ENCODE measurements around the gene MTIF3.

Gene MTIF3

DNA sequence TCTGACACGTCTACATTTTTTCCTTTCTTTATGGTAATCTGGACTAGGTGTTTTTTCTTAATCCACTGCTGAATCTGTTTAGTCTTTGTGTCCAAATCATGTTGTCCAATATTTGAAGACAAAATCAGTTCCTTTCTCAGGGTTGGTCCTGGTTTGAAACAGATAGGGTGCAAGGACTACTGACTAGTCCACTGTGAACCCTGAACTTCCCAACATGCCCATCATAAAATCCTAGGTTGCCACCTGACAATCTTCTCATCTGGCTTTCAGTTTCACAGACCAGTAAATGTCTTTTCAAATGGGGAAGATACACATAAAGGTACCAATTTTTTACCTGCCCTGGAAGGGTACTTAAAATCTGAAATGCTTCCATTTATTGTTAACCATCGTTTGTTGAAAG lies 13.2 kb downstream of the MTIF3 start:
- POLR2A ChIA-PET: no interaction called here
- no peak for DNase-seq (ENCODE audit: low read depth, low spot score)
- no peak for TF ChIP-seq CTCF (IDR thresholded peaks at IDR 0.05; ENCODE audit: insufficient read depth, low read length, missing control alignments)
- H3K4me3 ChIP-seq (ENCODE audit: low read depth, low read length): no peak overlapping the region
- CTCF ChIA-PET: interaction anchor here (2.6 kb wide), 1 partner anchor 11 kb away, joined by 9 read pairs; no protein-coding TSS in a partner anchor

GRCh38 chr13:27432611-27433210 lies 17.7 kb downstream of the MTIF3 start:
- CTCF ChIA-PET: interaction anchor here (0.6 to 0.9 kb wide), 3 partner anchors 71 to 816 kb away, joined by 3 to 4 read pairs (median 3); no protein-coding TSS in a partner anchor
- POLR2A ChIA-PET: no interaction called here
- no peak for DNase-seq (ENCODE audit: low read depth, low spot score)
- H3K4me3 ChIP-seq (ENCODE audit: low read depth, low read length): no peak overlapping the region
- no peak for TF ChIP-seq CTCF (IDR thresholded peaks at IDR 0.05; ENCODE audit: insufficient read depth, low read length, missing control alignments)

- no peak overlapping the region for H3K4me3 ChIP-seq (ENCODE audit: low read depth, low read length)
- CTCF ChIA-PET: interaction anchor here (0.6 to 1.0 kb wide), 3 partner anchors 8 to 447 kb away, joined by 3 read pairs; no protein-coding TSS in a partner anchor
- DNase-seq (ENCODE audit: low read depth, low spot score): no peak
- no peak for TF ChIP-seq CTCF (IDR thresholded peaks at IDR 0.05; ENCODE audit: insufficient read depth, low read length, missing control alignments)
- POLR2A ChIA-PET: no interaction called here
Observed at GRCh38 chr13:27432180-27432579, 18.2 kb downstream of the MTIF3 start.

- no peak for TF ChIP-seq CTCF (IDR thresholded peaks at IDR 0.05; ENCODE audit: insufficient read depth, low read length, missing control alignments)
- no peak for DNase-seq (ENCODE audit: low read depth, low spot score)
- no peak overlapping the region for H3K4me3 ChIP-seq (ENCODE audit: low read depth, low read length)
- ChIA-PET POLR2A (no interaction called here), CTCF (interaction anchor here (2.1 to 4.7 kb wide), 2 partner anchors 53 to 66 kb away, joined by 7 to 22 read pairs; no protein-coding TSS in a partner anchor)
Observed at GRCh38 chr13:27428160-27428559, 22.2 kb downstream of the MTIF3 start.

DNA sequence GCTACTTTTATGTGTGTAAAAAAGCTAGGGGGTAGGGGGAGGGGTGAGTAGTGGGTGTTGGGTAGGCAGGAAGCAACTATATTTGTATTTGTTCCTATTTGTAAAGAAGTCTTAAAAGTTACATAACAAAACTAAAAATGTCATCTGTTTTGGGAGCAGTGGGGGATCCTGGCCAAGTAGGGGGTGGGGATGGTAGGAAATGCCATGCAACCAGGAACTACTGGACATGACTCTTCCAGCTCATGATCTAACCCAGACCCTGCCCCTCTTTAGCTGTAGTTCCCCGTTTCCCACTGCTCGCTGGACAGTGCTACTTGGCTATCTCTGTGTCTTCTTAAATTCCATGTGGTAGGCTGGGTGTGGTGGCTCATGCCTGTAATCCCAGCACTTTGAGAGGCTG lies 22.7 kb downstream of the MTIF3 start:
- CTCF ChIA-PET: interaction anchor here (1.1 to 4.7 kb wide), 5 partner anchors 17 to 65 kb away, joined by 3 to 22 read pairs (median 7); no protein-coding TSS in a partner anchor
- no peak for TF ChIP-seq CTCF (IDR thresholded peaks at IDR 0.05; ENCODE audit: insufficient read depth, low read length, missing control alignments)
- POLR2A ChIA-PET: no interaction called here
- DNase-seq (ENCODE audit: low read depth, low spot score): no peak
- no peak overlapping the region for H3K4me3 ChIP-seq (ENCODE audit: low read depth, low read length)

DNA sequence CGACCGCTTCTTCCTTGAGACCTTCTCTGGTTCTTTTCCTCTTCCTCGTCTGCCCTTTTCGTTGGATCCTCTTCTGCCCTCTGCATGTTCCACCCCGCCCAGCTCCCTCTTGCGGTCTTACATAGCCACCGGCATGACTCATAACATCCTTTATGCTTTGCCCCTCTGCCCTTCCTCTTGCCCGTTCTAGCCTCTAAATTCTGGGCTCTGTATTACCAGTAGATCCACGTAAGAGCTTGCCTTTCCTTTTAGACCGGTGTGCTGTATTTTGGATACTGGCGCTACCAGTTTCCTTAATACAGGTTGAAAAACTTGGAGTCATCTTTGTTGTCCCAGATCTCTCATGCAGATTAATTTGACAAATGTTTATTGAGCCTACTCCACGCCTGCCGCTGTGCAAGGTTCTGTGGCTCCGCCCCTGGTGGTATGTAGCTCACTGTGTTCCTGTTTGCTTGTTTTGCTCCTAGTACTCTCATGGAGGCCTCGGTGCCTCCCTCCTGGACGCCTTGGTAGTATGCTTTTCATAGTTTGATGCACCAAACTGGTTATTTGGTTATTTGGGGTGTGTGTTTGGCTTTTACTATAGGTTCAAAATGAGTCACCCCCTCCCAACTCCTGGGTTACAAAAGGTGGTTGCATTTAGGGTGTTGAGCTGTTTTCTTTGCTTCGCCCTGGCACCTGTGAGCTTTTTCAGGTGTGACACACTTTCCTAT lies 24.3 kb downstream of the MTIF3 start:
- ChIA-PET CTCF (interaction anchor here (0.7 to 4.7 kb wide), 17 partner anchors 10 to 441 kb away, joined by 3 to 22 read pairs (median 4); no protein-coding TSS in a partner anchor), POLR2A (interaction anchor here (0.5 to 1.9 kb wide), 3 partner anchors 24 to 479 kb away, joined by 3 to 5 read pairs (median 4); partner anchors contain the start of gene MTIF3)
- peak overlapping the region; percentile 83 for H3K4me3 ChIP-seq (ENCODE audit: low read depth, low read length)
- no peak for DNase-seq (ENCODE audit: low read depth, low spot score)
- TF ChIP-seq CTCF (IDR thresholded peaks at IDR 0.05; ENCODE audit: insufficient read depth, low read length, missing control alignments): peak; percentile 52
